AG09309 (cell line): Measurements from ENCODE around the gene TRIM44.

Source experiments
- DNase-seq: peaks from one replicate; pipeline ENCODE4 v3.0.0-alpha.2; 2010; ENCODE audit warnings: low read depth
- H3K4me3 ChIP-seq: 2 replicates; pipeline ENCODE4 v1.5.1; 2011; ENCODE audit warnings: mild to moderate bottlenecking, low read depth, low read length, moderate library complexity; ENCODE audit not compliant: control insufficient read depth
- TF ChIP-seq, protein P1 (sequence below): IDR thresholded peaks from 2 replicates; pipeline ENCODE4 v1.5.1; 2011; ENCODE audit warnings: mild to moderate bottlenecking, low read depth, low read length, inconsistent platforms; ENCODE audit not compliant: insufficient read depth, control insufficient read depth; ENCODE audit errors: missing control alignments

TRIM44 gene

DNA sequence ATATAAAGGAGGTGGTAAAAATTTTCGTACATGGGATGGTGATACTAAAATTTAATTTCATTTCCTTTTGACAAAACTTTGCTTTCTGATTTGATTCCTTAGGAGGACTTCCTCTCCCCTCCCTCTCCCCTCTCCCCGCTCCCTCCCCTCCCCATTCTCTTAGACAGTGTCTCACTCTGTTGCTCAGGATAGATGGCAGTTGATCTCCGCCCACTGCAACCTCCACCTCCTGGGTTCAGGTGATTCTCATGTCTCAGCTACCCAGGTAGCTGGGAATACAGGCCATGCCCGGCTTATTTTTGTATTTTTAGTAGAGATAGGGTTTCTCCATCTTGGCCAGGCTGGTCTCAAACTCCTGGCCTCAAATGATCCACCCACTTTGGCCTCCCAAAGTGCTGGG is 15.9 kb downstream of the TRIM44 start:
- TF ChIP-seq, protein P1, sequence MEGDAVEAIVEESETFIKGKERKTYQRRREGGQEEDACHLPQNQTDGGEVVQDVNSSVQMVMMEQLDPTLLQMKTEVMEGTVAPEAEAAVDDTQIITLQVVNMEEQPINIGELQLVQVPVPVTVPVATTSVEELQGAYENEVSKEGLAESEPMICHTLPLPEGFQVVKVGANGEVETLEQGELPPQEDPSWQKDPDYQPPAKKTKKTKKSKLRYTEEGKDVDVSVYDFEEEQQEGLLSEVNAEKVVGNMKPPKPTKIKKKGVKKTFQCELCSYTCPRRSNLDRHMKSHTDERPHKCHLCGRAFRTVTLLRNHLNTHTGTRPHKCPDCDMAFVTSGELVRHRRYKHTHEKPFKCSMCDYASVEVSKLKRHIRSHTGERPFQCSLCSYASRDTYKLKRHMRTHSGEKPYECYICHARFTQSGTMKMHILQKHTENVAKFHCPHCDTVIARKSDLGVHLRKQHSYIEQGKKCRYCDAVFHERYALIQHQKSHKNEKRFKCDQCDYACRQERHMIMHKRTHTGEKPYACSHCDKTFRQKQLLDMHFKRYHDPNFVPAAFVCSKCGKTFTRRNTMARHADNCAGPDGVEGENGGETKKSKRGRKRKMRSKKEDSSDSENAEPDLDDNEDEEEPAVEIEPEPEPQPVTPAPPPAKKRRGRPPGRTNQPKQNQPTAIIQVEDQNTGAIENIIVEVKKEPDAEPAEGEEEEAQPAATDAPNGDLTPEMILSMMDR = no peak
- DNase-seq = no peak

DNA sequence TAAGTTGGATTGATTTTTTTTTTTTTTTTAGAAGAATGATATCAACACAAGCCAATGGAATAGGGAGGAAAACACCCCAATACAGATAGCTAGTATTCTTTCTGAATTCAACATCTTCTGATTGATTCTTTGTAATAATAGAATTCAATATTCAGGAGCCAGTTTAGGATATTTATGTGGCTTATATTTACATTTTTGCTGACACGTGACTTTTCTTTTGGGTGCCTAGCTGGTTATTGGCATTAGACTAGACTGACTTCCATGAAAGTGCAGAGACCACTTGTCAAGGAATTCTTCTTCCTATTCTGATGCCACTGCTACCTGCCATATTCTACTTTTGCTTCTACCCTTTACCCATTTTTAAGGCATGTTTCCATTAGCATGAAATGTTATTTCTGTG is 16.4 kb downstream of the TRIM44 start:
- DNase-seq = no peak
- no peak overlapping the region for H3K4me3 ChIP-seq

More for the DNA sequence above, 15.9 kb downstream of the TRIM44 start:
- H3K4me3 ChIP-seq = no peak overlapping the region

DNA sequence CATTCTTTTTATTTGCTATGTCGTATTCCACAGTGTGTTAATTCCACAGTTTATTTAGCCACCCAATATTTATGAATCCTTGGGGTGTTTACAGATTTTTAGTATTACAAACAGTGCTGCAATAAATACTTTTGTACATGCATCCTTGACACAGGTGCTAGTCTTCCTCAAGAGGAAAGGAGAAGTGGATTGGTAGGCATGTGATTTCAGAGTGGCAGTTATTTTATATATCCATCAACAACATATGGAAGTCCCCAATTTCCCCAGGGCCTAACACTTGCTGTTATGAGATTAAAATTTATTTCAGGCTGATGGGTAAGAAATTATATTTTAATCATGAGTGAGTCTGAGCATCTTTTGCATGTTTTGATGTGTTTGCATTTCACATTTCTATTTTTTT is 17.9 kb downstream of the TRIM44 start:
- H3K4me3 ChIP-seq = no peak overlapping the region
- no peak for DNase-seq
- TF ChIP-seq, protein P1 = no peak

More for the DNA sequence above, 16.4 kb downstream of the TRIM44 start:
- TF ChIP-seq, protein P1 = no peak

DNA sequence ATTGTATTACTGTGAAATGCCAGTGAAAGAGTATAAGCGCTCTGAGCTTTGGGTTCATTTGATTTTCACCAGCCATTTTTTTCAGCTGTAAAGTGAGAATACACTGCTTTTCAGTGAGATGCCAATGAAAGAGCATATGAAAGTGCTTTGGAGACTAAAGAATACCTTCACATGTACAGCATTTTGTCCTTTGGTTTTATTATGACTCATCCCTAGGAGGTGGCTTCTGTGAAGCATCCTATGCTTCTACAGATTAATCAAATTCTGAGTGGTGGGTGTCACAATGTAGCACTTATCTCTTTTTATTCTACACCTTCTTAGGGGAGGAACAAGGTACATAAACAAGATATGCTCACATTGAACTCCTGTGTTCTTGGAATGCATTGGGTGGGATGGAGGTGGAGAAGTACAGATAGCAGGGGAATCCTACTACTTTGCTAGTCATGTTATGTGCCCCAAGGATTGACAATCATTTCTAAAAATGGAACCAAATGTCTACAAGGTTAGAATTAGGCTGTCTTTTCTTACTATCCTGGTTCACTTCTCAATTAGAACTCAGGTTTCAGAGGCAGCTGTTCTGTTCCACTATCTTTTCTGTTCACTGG is 18.7 kb downstream of the TRIM44 start:
- DNase-seq = no peak
- TF ChIP-seq, protein P1 = no peak
- no peak overlapping the region for H3K4me3 ChIP-seq

DNA sequence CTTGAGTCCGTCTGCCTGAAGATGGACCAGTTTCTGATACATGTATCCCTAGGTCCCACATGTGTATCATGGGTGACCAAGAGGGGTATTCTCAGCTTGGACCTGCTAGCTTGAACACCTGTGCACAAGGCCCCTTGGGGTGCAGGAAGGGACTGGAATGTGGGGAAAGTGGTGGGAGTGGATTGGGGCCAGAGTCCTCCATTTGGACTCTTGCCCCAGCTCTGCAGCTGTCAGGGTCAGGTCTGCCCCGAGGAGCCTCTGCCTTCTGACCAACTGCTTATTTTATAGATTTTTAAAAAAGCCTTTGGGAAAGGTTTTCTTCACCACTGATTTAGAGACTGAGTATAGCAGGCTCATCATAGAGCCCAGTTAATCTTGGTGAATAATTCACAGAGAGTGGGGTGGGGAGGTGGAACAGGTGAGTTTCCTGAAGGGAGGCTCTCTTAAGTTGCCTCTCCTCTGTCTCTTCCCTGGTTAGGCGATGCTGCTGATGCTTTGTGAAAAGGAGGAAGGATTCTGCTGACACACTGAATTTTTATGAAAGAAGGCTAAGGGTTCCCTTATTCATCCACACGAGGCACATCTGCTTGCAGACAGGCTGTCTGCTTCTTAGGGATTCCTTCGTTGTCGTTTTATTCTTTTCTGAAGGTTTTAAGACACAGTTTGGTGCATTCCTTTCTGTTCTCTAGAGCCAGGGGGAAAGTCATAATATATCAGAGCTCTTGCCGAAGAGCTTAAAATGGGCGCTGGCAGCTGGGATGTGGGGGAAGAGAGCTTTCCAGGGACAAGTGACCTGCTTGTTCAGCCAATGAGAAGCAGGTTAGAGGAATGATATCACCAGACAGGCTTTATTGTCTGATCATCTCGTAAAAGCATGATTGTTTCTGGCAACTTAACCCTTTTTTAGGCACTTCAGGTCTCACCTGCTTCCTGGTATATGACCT is 19.9 kb downstream of the TRIM44 start:
- DNase-seq = no peak
- TF ChIP-seq, protein P1 = no peak
- no peak overlapping the region for H3K4me3 ChIP-seq

DNA sequence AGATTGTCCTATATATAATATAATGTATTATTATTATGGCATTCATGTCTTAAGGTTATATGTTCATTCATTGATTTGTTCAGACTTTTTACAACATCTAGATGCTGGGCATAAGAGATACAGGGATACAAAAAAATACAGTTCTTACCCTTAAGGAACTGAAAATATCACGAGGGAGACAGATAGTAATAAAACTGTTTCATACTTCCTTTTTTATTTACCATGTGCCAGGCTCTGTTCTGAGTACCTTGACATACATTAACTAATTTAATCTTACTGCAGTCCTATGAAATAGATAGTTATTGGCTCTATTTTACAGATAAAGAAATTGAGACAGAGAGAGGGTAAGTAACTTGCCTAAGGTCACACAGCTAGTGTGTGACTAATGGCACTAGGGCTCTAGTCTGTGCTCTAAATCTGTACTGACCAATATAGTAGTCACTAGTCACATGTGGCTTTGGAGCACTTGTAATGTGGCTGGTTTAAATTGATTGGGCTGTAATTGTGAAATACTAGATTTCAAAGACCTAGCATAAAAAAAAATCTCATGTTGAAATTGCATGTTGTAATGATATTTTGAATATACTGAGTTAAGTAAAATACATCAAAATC is 21.3 kb downstream of the TRIM44 start:
- DNase-seq = no peak
- no peak overlapping the region for H3K4me3 ChIP-seq
- TF ChIP-seq, protein P1 = no peak
